PC-3 (cell line): Measurements from ENCODE around the gene CDKL4. TPM values are rescaled to one million over a fixed set of nuclear protein-coding genes. Genes with fewer than 3 reads are reported as not detected.
A peak's percentile ranks its signal among the peaks of the same experiment; 100 is the strongest.

ENCODE experiments used
- ATAC-seq: fragments of 200-7000 bp; cut with Tn5 transposase; 2 replicates; pipeline ENCODE4 v1.9.1; 2020; ENCODE audit warnings: mild to moderate bottlenecking, moderate library complexity
- BruUV-seq: library from RNA; stranded (reverse); fragments of 400-500 nt; replicated peaks from 2 replicates; lab custom pipeline; 2021; lab: Mats Ljungman, UMichigan
- CTCF ChIA-PET: fragments of 300-600 bp; sonication (Branson Sonifier 250); formaldehyde crosslinking; loops from one replicate; lab custom pipeline; 2022; ENCODE audit warnings: antibody characterized with exemption; lab: Charles Lee
- POLR2A ChIA-PET: fragments of 300-600 bp; sonication (Branson Sonifier 250); formaldehyde crosslinking; loops from one replicate; lab custom pipeline; 2022; ENCODE audit warnings: antibody characterized with exemption; ENCODE audit not compliant: unreplicated experiment; lab: Charles Lee
- DNase-seq: peaks from one replicate; pipeline ENCODE4 v3.0.0-alpha.2; 2015
- H2AFZ ChIP-seq: fragments of 300-600 bp; sonication (generic); 2 replicates; pipeline ENCODE4 v1.6.0; 2016; ENCODE audit warnings: antibody characterized with exemption, low read length
- H3F3A ChIP-seq: fragments of 300-600 bp; sonication (generic); one replicate; pipeline ENCODE4 v1.6.0; 2017; ENCODE audit warnings: antibody characterized with exemption, low read length, control low read depth, mild to moderate bottlenecking; ENCODE audit not compliant: unreplicated experiment
- H3K27ac ChIP-seq: fragments of 300-600 bp; sonication (generic); 2 replicates; pipeline ENCODE4 v1.5.1; 2016; ENCODE audit warnings: mild to moderate bottlenecking, low read length
- H3K27me3 ChIP-seq: fragments of 300-600 bp; sonication (generic); 2 replicates; pipeline ENCODE4 v1.6.1; 2016; ENCODE audit warnings: low read length, mixed read lengths
- H3K36me3 ChIP-seq: fragments of 300-600 bp; sonication (generic); 2 replicates; pipeline ENCODE4 v1.6.1; 2016; ENCODE audit warnings: low read depth, mixed run types, low read length, mixed read lengths
- H3K4me1 ChIP-seq: fragments of 300-600 bp; sonication (generic); 2 replicates; pipeline ENCODE4 v1.5.1; 2016; ENCODE audit warnings: low read length; ENCODE audit not compliant: insufficient read depth
- H3K4me2 ChIP-seq: fragments of 300-600 bp; sonication (generic); 2 replicates; pipeline ENCODE4 v1.6.0; 2016; ENCODE audit warnings: low read length
- H3K4me3 ChIP-seq: fragments of 300-600 bp; sonication (generic); 2 replicates; pipeline ENCODE4 v1.5.1; 2016; ENCODE audit warnings: mild to moderate bottlenecking, low read length, mixed read lengths
- H3K79me2 ChIP-seq: fragments of 300-600 bp; sonication (generic); 2 replicates; pipeline ENCODE4 v1.6.1; 2017; ENCODE audit warnings: low read length, mixed read lengths
- H3K9ac ChIP-seq: fragments of 300-600 bp; sonication (generic); 2 replicates; pipeline ENCODE4 v1.6.0; 2016; ENCODE audit warnings: mild to moderate bottlenecking, low read length
- H3K9me2 ChIP-seq: fragments of 300-600 bp; sonication (generic); replicated peaks from 2 replicates; pipeline ENCODE4 v1.6.1; 2016; ENCODE audit warnings: mixed run types, low read length, mixed read lengths
- H3K9me3 ChIP-seq: fragments of 300-600 bp; sonication (generic); 2 replicates; pipeline ENCODE4 v1.6.1; 2016; ENCODE audit warnings: low read length, mixed read lengths
- H4K20me1 ChIP-seq: fragments of 300-600 bp; sonication (generic); 2 replicates; pipeline ENCODE4 v1.6.1; 2016; ENCODE audit warnings: low read length, mixed read lengths
- CTCF ChIP-seq: fragments of 300-600 bp; sonication (generic); conservative IDR thresholded peaks from 2 replicates; pipeline ENCODE4 v1.5.1; 2017; ENCODE audit warnings: antibody characterized with exemption, low read depth, mild to moderate bottlenecking, low read length
- EZH2 ChIP-seq: fragments of 300-600 bp; sonication (generic); IDR thresholded peaks from one replicate; pipeline ENCODE4 v1.6.1; 2017; ENCODE audit warnings: antibody characterized with exemption, mild to moderate bottlenecking, low read length; ENCODE audit not compliant: unreplicated experiment
- EZH2phosphoT487 ChIP-seq: fragments of 300-600 bp; sonication (generic); IDR thresholded peaks from 2 replicates; pipeline ENCODE4 v1.6.1; 2018; ENCODE audit warnings: mild to moderate bottlenecking, antibody characterized with exemption, low read length, borderline replicate concordance
- intact Hi-C: fragments of 100-400 bp; cut with micrococcal nuclease; formaldehyde crosslinking; loops from 2 replicates; pipeline ENCODE4 v1.9.0; 2023
- total RNA-seq: library from RNA; depleted of rRNA; stranded (reverse); fragments of >200 nt; gene quantifications from 2 replicates; pipeline ENCODE4 v1.2.3, GENCODE V29; 2014; rRNA removed

The CDKL4 gene
- total RNA-seq, 1 experiment from 2014 or later = 0.07 TPM

GRCh38 chr2:39128919-39129391, 114.8 kb downstream of the CDKL4 start:
- H4K20me1 ChIP-seq = no peaks in the 10 kb centered on the region
- TF ChIP-seq CTCF (no peak), EZH2 (no peak)
- no peak overlapping the region for H3K4me2 ChIP-seq
- H3K4me3 ChIP-seq = no peak overlapping the region
- H3K4me1 ChIP-seq = peaks cover 10% of the 10 kb centered on the region
- H2AFZ ChIP-seq = no peak overlapping the region
- BruUV-seq = no TSS peak
- no peaks in the 10 kb centered on the region for H3K9me2 ChIP-seq
- H3K79me2 ChIP-seq = no peaks in the 10 kb centered on the region
- ChIA-PET POLR2A (no interaction called here), CTCF (no interaction called here)
- H3K27me3 ChIP-seq = no peaks in the 10 kb centered on the region
- H3F3A ChIP-seq = no peaks in the 10 kb centered on the region
- peak; percentile 52 for DNase-seq
- no peak for ATAC-seq
- intact Hi-C loops = no loop called here
- H3K27ac ChIP-seq = peak overlapping the region; percentile 14
- H3K9ac ChIP-seq = no peak overlapping the region
- H3K9me3 ChIP-seq = no peaks in the 10 kb centered on the region
- no peaks in the 10 kb centered on the region for H3K36me3 ChIP-seq

GRCh38 chr2:39127973-39128372, 115.8 kb downstream of the CDKL4 start:
- no peaks in the 10 kb centered on the region for H3K36me3 ChIP-seq
- intact Hi-C loops = no loop called here
- no peaks in the 10 kb centered on the region for H3F3A ChIP-seq
- no peak overlapping the region for H3K9ac ChIP-seq
- H3K4me2 ChIP-seq = no peak overlapping the region
- no peak overlapping the region for H2AFZ ChIP-seq
- no peaks in the 10 kb centered on the region for H3K79me2 ChIP-seq
- peaks cover 16% of the 10 kb centered on the region for H3K4me1 ChIP-seq
- H3K4me3 ChIP-seq = no peak overlapping the region
- POLR2A ChIA-PET = no interaction called here
- CTCF ChIA-PET = interaction anchor here (0.7 kb wide), 1 partner anchor 681 kb away, joined by 3 read pairs; no protein-coding TSS in a partner anchor
- no peaks in the 10 kb centered on the region for H3K9me2 ChIP-seq
- H3K27me3 ChIP-seq = no peaks in the 10 kb centered on the region
- BruUV-seq = no TSS peak
- peak; percentile 21 for DNase-seq
- no peak for ATAC-seq
- TF ChIP-seq CTCF = no peak
- no peak for TF ChIP-seq EZH2
- TF ChIP-seq EZH2phosphoT487 = no peak
- no peaks in the 10 kb centered on the region for H4K20me1 ChIP-seq
- H3K27ac ChIP-seq = no peak overlapping the region
- no peaks in the 10 kb centered on the region for H3K9me3 ChIP-seq

Other genes starting within 250 kb of the CDKL4 start
- gene SOS1, start 122.9 kb downstream of the CDKL4 start, total RNA-seq = 9.7 and 10.5 TPM in 2 replicates
- 81.1 and 97.4 TPM in 2 replicates for gene MAP4K3, start 193.3 kb upstream of the CDKL4 start, total RNA-seq